SK-N-SH treated with all-trans-retinoic acid at 6 μM for 48 hours (cell line): Measurements from ENCODE around the gene INMT.

Source experiments
- ATAC-seq: fragments of 200-7000 bp; cut with Tn5 transposase; 3 replicates; pipeline ENCODE4 v1.9.1; 2020; ENCODE audit warnings: mild to moderate bottlenecking, moderate library complexity
- ARNTL ChIP-seq: fragments of 450-650 bp; formaldehyde crosslinking; IDR thresholded peaks from 2 replicates; pipeline ENCODE4 v1.5.0; 2020; ENCODE audit warnings: low read depth, mild to moderate bottlenecking, moderate library complexity, borderline replicate concordance
- BACH2 ChIP-seq: fragments of 250-450 bp; sonication (Bioruptor Pico); IDR thresholded peaks from 2 replicates; pipeline ENCODE4 v1.9.0; 2021; ENCODE audit warnings: mild to moderate bottlenecking, borderline replicate concordance
- CREB5 ChIP-seq: fragments of 250-450 bp; sonication (Bioruptor Pico); IDR thresholded peaks from 2 replicates; pipeline ENCODE4 v1.5.1; 2020; ENCODE audit warnings: low read depth, mild to moderate bottlenecking, moderate library complexity
- CSDC2 ChIP-seq: fragments of 250-450 bp; sonication (Bioruptor Pico); IDR thresholded peaks from 2 replicates; pipeline ENCODE4 v1.5.0; 2020; ENCODE audit warnings: mild to moderate bottlenecking, moderate library complexity
- CSRNP3 ChIP-seq: fragments of 250-450 bp; sonication (Bioruptor Pico); IDR thresholded peaks from 2 replicates; pipeline ENCODE4 v1.5.1; 2021; ENCODE audit warnings: mild to moderate bottlenecking, moderate library complexity
- ESRRG ChIP-seq: fragments of 250-450 bp; sonication (Bioruptor Pico); IDR thresholded peaks from 2 replicates; pipeline ENCODE4 v1.6.1; 2021; ENCODE audit warnings: mild to moderate bottlenecking
- GLIS3 ChIP-seq: fragments of 250-450 bp; sonication (Bioruptor Pico); IDR thresholded peaks from 2 replicates; pipeline ENCODE4 v1.5.0; 2020; ENCODE audit warnings: mild to moderate bottlenecking, moderate library complexity
- ISL1 ChIP-seq: fragments of 250-450 bp; sonication (Bioruptor Pico); IDR thresholded peaks from 2 replicates; pipeline ENCODE4 v2.1.2; 2022; ENCODE audit warnings: mild to moderate bottlenecking, moderate library complexity
- PATZ1 ChIP-seq: fragments of 250-450 bp; sonication (Bioruptor Pico); IDR thresholded peaks from 2 replicates; pipeline ENCODE4 v1.8.0; 2020; ENCODE audit warnings: mild to moderate bottlenecking, moderate library complexity, borderline replicate concordance
- POU6F1 ChIP-seq: fragments of 250-450 bp; sonication (Bioruptor Pico); IDR thresholded peaks from 2 replicates; pipeline ENCODE4 v1.8.0; 2021; ENCODE audit warnings: low read depth, mild to moderate bottlenecking, moderate library complexity, borderline replicate concordance
- PPARA ChIP-seq: fragments of 250-450 bp; sonication (Bioruptor Pico); IDR thresholded peaks from 2 replicates; pipeline ENCODE4 v1.5.0; 2020; ENCODE audit warnings: mild to moderate bottlenecking, borderline replicate concordance
- RARB ChIP-seq: fragments of 250-450 bp; sonication (Bioruptor Pico); IDR thresholded peaks from 2 replicates; pipeline ENCODE4 v1.8.0; 2021; ENCODE audit warnings: mild to moderate bottlenecking, moderate library complexity
- SNAI2 ChIP-seq: fragments of 250-450 bp; sonication (Bioruptor Pico); IDR thresholded peaks from 2 replicates; pipeline ENCODE4 v1.5.0; 2020; ENCODE audit warnings: mild to moderate bottlenecking, moderate library complexity
- TCF4 ChIP-seq: fragments of 250-450 bp; sonication (Bioruptor Pico); IDR thresholded peaks from 2 replicates; pipeline ENCODE4 v1.8.0; 2021; ENCODE audit warnings: mild to moderate bottlenecking, moderate library complexity, borderline replicate concordance
- TOX ChIP-seq: fragments of 250-450 bp; sonication (Bioruptor Pico); IDR thresholded peaks from 2 replicates; pipeline ENCODE4 v1.8.0; 2021; ENCODE audit warnings: mild to moderate bottlenecking, moderate library complexity, borderline replicate concordance
- TSHZ2 ChIP-seq: fragments of 250-450 bp; sonication (Bioruptor Pico); IDR thresholded peaks from 2 replicates; pipeline ENCODE4 v1.5.0; 2020; ENCODE audit warnings: mild to moderate bottlenecking, moderate library complexity
- ZC3H10 ChIP-seq: fragments of 250-450 bp; sonication (Bioruptor Pico); IDR thresholded peaks from 2 replicates; pipeline ENCODE4 v1.5.1; 2021; ENCODE audit warnings: mild to moderate bottlenecking, moderate library complexity
- ZNF565 ChIP-seq: fragments of 450-650 bp; formaldehyde crosslinking; conservative IDR thresholded peaks from 2 replicates; pipeline ENCODE4 v1.5.0; 2020; ENCODE audit warnings: low read depth, mild to moderate bottlenecking, moderate library complexity
- ZNF70 ChIP-seq: fragments of 450-650 bp; formaldehyde crosslinking; IDR thresholded peaks from 2 replicates; pipeline ENCODE4 v1.5.0; 2020; ENCODE audit warnings: mild to moderate bottlenecking, moderate library complexity
- ZNF8 ChIP-seq: fragments of 450-650 bp; formaldehyde crosslinking; IDR thresholded peaks from 2 replicates; pipeline ENCODE4 v1.5.0; 2020; ENCODE audit warnings: mild to moderate bottlenecking, moderate library complexity

Gene INMT

GRCh38 chr7:30730097-30730496, 21.8 kb upstream of the INMT start (continued):
- TF ChIP-seq PATZ1 (CRISPR knock-in tag) (no peak), ARNTL (CRISPR knock-in tag) (no peak), ZNF70 (no peak)

GRCh38 chr7:30730996-30731395, 20.9 kb upstream of the INMT start:
- no peak for ATAC-seq
- no peak for TF ChIP-seq CREB5 (CRISPR knock-in tag)

- ATAC-seq, result no peak
- TF ChIP-seq PPARA (CRISPR knock-in tag) (no peak), RARB (no peak), ARNTL (CRISPR knock-in tag) (no peak), GLIS3 (CRISPR knock-in tag) (no peak), ISL1 (CRISPR knock-in tag) (no peak), TSHZ2 (CRISPR knock-in tag) (no peak), SNAI2 (CRISPR knock-in tag) (no peak), ZNF70 (no peak), CSRNP3 (CRISPR knock-in tag) (no peak), ZNF565 (no peak), CSDC2 (CRISPR knock-in tag) (no peak), TCF4 (CRISPR knock-in tag) (no peak), TOX (CRISPR knock-in tag) (no peak)
These were observed 20.4 kb upstream of the INMT start for GRCh38 chr7:30731581-30731980.

- ATAC-seq, result no peak
- TF ChIP-seq POU6F1 (CRISPR knock-in tag), result no peak
- TF ChIP-seq TCF4 (CRISPR knock-in tag), result no peak
- no peak for TF ChIP-seq ESRRG
- no peak for TF ChIP-seq BACH2 (CRISPR knock-in tag)
- TF ChIP-seq CSRNP3 (CRISPR knock-in tag), result no peak
- no peak for TF ChIP-seq TSHZ2 (CRISPR knock-in tag)
- TF ChIP-seq SNAI2 (CRISPR knock-in tag), result no peak
- TF ChIP-seq ZC3H10 (CRISPR knock-in tag), result no peak
- TF ChIP-seq ZNF8 (CRISPR knock-in tag), result no peak
- TF ChIP-seq CREB5 (CRISPR knock-in tag), result no peak
- TF ChIP-seq ARNTL (CRISPR knock-in tag), result no peak
- no peak for TF ChIP-seq CSDC2 (CRISPR knock-in tag)
- no peak for TF ChIP-seq TOX (CRISPR knock-in tag)
- TF ChIP-seq ZNF70, result no peak
- no peak for TF ChIP-seq RARB
- TF ChIP-seq ZNF565, result no peak
These were observed 19.3 kb upstream of the INMT start for GRCh38 chr7:30732606-30733005.
